Neural progenitor cell (in vitro differentiated cells): ENCODE data around the gene KCTD19. TPM values are rescaled to one million over a fixed set of nuclear protein-coding genes. Genes with fewer than 3 reads are reported as not detected.

Experiments used
- DNase-seq: peaks from one replicate; pipeline ENCODE4 v3.0.0-alpha.2; 2016; ENCODE audit warnings: low spot score
- H2AFZ ChIP-seq: fragments of 200-600 bp; sonication (generic); replicated peaks from 2 replicates; pipeline ENCODE4 v1.6.1; 2016; ENCODE audit warnings: antibody characterized with exemption
- H3F3A ChIP-seq: fragments of 200-600 bp; sonication (generic); 2 replicates; pipeline ENCODE4 v1.6.1; 2016; ENCODE audit warnings: antibody characterized with exemption, low read depth
- H3K27ac ChIP-seq: fragments of 200-600 bp; sonication (generic); 2 replicates; pipeline ENCODE4 v1.5.1; 2016; ENCODE audit warnings: mild to moderate bottlenecking
- H3K27me3 ChIP-seq: fragments of 200-600 bp; sonication (generic); 2 replicates; pipeline ENCODE4 v1.6.1; 2016; ENCODE audit warnings: mild to moderate bottlenecking, moderate library complexity
- H3K36me3 ChIP-seq: fragments of 200-600 bp; sonication (generic); 2 replicates; pipeline ENCODE4 v1.5.1; 2016
- H3K4me1 ChIP-seq: fragments of 200-600 bp; sonication (generic); 2 replicates; pipeline ENCODE4 v1.6.1; 2016; ENCODE audit warnings: mixed run types
- H3K4me2 ChIP-seq: fragments of 200-600 bp; sonication (generic); 2 replicates; pipeline ENCODE4 v1.6.1; 2016
- H3K4me3 ChIP-seq: fragments of 200-600 bp; sonication (generic); 2 replicates; pipeline ENCODE4 v1.5.1; 2016
- H3K79me2 ChIP-seq: fragments of 200-600 bp; sonication (generic); 2 replicates; pipeline ENCODE4 v1.6.1; 2016; ENCODE audit warnings: low read depth
- H3K9ac ChIP-seq: fragments of 200-600 bp; sonication (generic); 2 replicates; pipeline ENCODE4 v1.6.1; 2016
- H3K9me3 ChIP-seq: fragments of 200-600 bp; sonication (generic); 2 replicates; pipeline ENCODE4 v1.5.1; 2016; ENCODE audit warnings: low read depth
- H4K20me1 ChIP-seq: fragments of 200-600 bp; sonication (generic); 2 replicates; pipeline ENCODE4 v1.6.1; 2016; ENCODE audit warnings: low read depth
- H3K27ac Mint-ChIP-seq: 3 replicates; pipeline ENCODE4 v1.8.0; 2021; ENCODE audit warnings: mixed read lengths
- H3K27me3 Mint-ChIP-seq: 2 replicates; pipeline ENCODE4 v1.8.0; 2022; ENCODE audit warnings: low read depth, mild to moderate bottlenecking, inconsistent platforms, moderate library complexity, mixed read lengths; ENCODE audit not compliant: insufficient read depth
- H3K36me3 Mint-ChIP-seq: 3 replicates; pipeline ENCODE4 v1.8.0; 2021; ENCODE audit warnings: mixed read lengths
- H3K4me1 Mint-ChIP-seq: 3 replicates; pipeline ENCODE4 v1.8.0; 2021; ENCODE audit warnings: mixed read lengths
- H3K4me3 Mint-ChIP-seq: 3 replicates; pipeline ENCODE4 v1.8.0; 2021; ENCODE audit warnings: mild to moderate bottlenecking, moderate library complexity, mixed read lengths
- H3K9me3 Mint-ChIP-seq: 3 replicates; pipeline ENCODE4 v1.8.0; 2020; ENCODE audit warnings: mixed read lengths
- CTCF ChIP-seq: fragments of 200-600 bp; sonication (generic); IDR thresholded peaks from 2 replicates; pipeline ENCODE4 v1.5.1; 2017; ENCODE audit warnings: antibody characterized with exemption, mild to moderate bottlenecking
- EZH2 ChIP-seq: fragments of 200-600 bp; sonication (generic); IDR thresholded peaks from 2 replicates; pipeline ENCODE4 v1.6.1; 2017; ENCODE audit warnings: antibody characterized with exemption, mild to moderate bottlenecking, moderate library complexity
- EZH2phosphoT487 ChIP-seq: fragments of 200-600 bp; sonication (generic); IDR thresholded peaks from 2 replicates; pipeline ENCODE4 v1.6.1; 2017; ENCODE audit warnings: antibody characterized with exemption
- total RNA-seq: library from RNA; depleted of rRNA; stranded (reverse); fragments of >200 nt; gene quantifications from 2 replicates; pipeline ENCODE4 v1.2.3, GENCODE V29; 2015; ENCODE audit warnings: low replicate concordance

KCTD19 gene
- total RNA-seq, 1 donor from 2014 or later = 1.1 TPM

GRCh38 chr16:67291461-67291860, 35.1 kb downstream of the KCTD19 start:
- Histone ChIP-seq H4K20me1 (no peaks in the 10 kb centered on the region), H3K79me2 (no peaks in the 10 kb centered on the region), H3K27ac (no peak overlapping the region), H3K4me1 (no peaks in the 10 kb centered on the region), H3K9me3 (no peaks in the 10 kb centered on the region), H3K27me3 (peaks cover 3% of the 10 kb centered on the region), H3K9ac (no peak overlapping the region), H2AFZ (no peak overlapping the region), H3K4me2 (no peak overlapping the region), H3K4me3 (no peak overlapping the region), H3F3A (no peaks in the 10 kb centered on the region), H3K36me3 (no peaks in the 10 kb centered on the region)
- Mint-ChIP-seq H3K27me3 (peaks cover 9% of the 10 kb centered on the region), H3K27ac (no peak overlapping the region), H3K36me3 (no peaks in the 10 kb centered on the region), H3K9me3 (no peaks in the 10 kb centered on the region), H3K4me3 (no peak overlapping the region), H3K4me1 (peaks cover 4% of the 10 kb centered on the region)
- DNase-seq = no peak
- TF ChIP-seq EZH2 (no peak), EZH2phosphoT487 (no peak), CTCF (no peak)

GRCh38 chr16:67287960-67288359, 38.6 kb downstream of the KCTD19 start:
- Histone ChIP-seq H3K27me3 (no peaks in the 10 kb centered on the region), H2AFZ (no peak overlapping the region), H3K36me3 (no peaks in the 10 kb centered on the region), H3K79me2 (no peaks in the 10 kb centered on the region), H3F3A (no peaks in the 10 kb centered on the region), H4K20me1 (no peaks in the 10 kb centered on the region), H3K27ac (no peak overlapping the region), H3K9me3 (no peaks in the 10 kb centered on the region), H3K4me1 (no peaks in the 10 kb centered on the region), H3K4me2 (no peak overlapping the region), H3K9ac (no peak overlapping the region), H3K4me3 (no peak overlapping the region)
- H3K36me3 Mint-ChIP-seq = no peaks in the 10 kb centered on the region
- peaks cover 14% of the 10 kb centered on the region for H3K27me3 Mint-ChIP-seq
- no peak overlapping the region for H3K27ac Mint-ChIP-seq
- no peaks in the 10 kb centered on the region for H3K9me3 Mint-ChIP-seq
- H3K4me3 Mint-ChIP-seq = no peak overlapping the region
- no peak for DNase-seq
- TF ChIP-seq CTCF (no peak), EZH2phosphoT487 (no peak), EZH2 (no peak)
- no peaks in the 10 kb centered on the region for H3K4me1 Mint-ChIP-seq

GRCh38 chr16:67286441-67287235, 39.9 kb downstream of the KCTD19 start:
- Histone ChIP-seq H3K27ac (no peak overlapping the region), H3K27me3 (no peaks in the 10 kb centered on the region), H3K4me2 (no peak overlapping the region), H3K9me3 (no peaks in the 10 kb centered on the region), H4K20me1 (no peaks in the 10 kb centered on the region), H3K4me3 (no peak overlapping the region), H2AFZ (no peak overlapping the region), H3K9ac (no peak overlapping the region), H3K36me3 (no peaks in the 10 kb centered on the region), H3K4me1 (no peaks in the 10 kb centered on the region), H3K79me2 (no peaks in the 10 kb centered on the region), H3F3A (no peaks in the 10 kb centered on the region)
- Mint-ChIP-seq H3K36me3 (no peaks in the 10 kb centered on the region), H3K9me3 (no peaks in the 10 kb centered on the region), H3K27me3 (peaks cover 10% of the 10 kb centered on the region), H3K27ac (no peak overlapping the region), H3K4me3 (no peak overlapping the region), H3K4me1 (no peaks in the 10 kb centered on the region)
- no peak for DNase-seq
- TF ChIP-seq EZH2phosphoT487 (no peak), CTCF (no peak), EZH2 (no peak)
